BLaER1 treated with 17β-estradiol and CSF1 and Interleukin-3, amounts not matched to agents 10 nM and 100 nM (cell line): ENCODE measurements around the gene IL18.
A peak's percentile ranks its signal among the peaks of the same experiment; 100 is the strongest.
"Not testable (repeated sequence)": the region's sequence is repeated elsewhere in the genome, so short reads cannot be mapped to it uniquely, and the experiment has no call there.

Experiments used
- H3K27ac ChIP-seq, 11 experiments: shearing (Covaris generic); formaldehyde crosslinking; 2 replicates each; pipeline ENCODE4 v1.8.1; 2022
- H3K27me3 ChIP-seq, 11 experiments: shearing (Covaris generic); formaldehyde crosslinking; 2 replicates each; pipeline ENCODE4 v1.8.1; 2022
- H3K36me3 ChIP-seq, 11 experiments: shearing (Covaris generic); formaldehyde crosslinking; 2 replicates each; pipeline ENCODE4 v1.8.1; 2022
- H3K4me1 ChIP-seq, 10 experiments: shearing (Covaris generic); formaldehyde crosslinking; 2 replicates each; pipeline ENCODE4 v1.8.1; 2022
- H3K4me2 ChIP-seq, 11 experiments: shearing (Covaris generic); formaldehyde crosslinking; 2 replicates each; pipeline ENCODE4 v1.8.1; 2022
- H3K4me3 ChIP-seq, 10 experiments: shearing (Covaris generic); formaldehyde crosslinking; 2 replicates each; pipeline ENCODE4 v1.8.1; 2022
- H3K9ac ChIP-seq, 11 experiments: shearing (Covaris generic); formaldehyde crosslinking; 2 replicates each; pipeline ENCODE4 v1.8.1; 2022
- H3K9me3 ChIP-seq, 11 experiments: shearing (Covaris generic); formaldehyde crosslinking; replicated peaks in 1 of 11; 2 replicates each; pipeline ENCODE4 v1.8.1; 2022
- H4K20me1 ChIP-seq, 11 experiments: shearing (Covaris generic); formaldehyde crosslinking; 2 replicates each; pipeline ENCODE4 v1.8.1; 2022
- Cebpa-rat ChIP-seq, 11 experiments: shearing (Covaris generic); IDR thresholded peaks; 2 replicates each; pipeline ENCODE4 v1.8.1; 2022

The IL18 gene

DNA sequence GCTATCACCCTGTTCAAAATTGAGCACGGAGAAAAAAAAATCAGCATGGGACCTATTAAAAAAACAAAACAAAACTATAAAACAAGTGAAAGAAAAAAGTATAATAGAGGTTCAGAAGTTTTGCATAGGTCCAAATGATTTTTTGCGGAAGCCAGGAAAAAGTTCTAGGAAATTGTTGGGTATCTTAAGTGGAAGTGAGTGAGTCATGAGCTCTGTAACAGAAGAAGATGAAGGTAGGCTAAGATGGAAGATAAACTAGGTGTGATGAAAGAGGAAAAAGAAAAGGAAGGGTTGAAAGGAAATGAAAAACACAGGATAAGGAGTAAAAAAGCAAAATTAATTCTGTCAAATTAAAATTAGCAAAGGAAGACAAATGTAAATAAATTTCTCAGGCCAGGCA lies 49.4 kb downstream of the IL18 start:
- Histone ChIP-seq H3K9ac (no peak overlapping the region), H3K27me3 (no peaks in the 10 kb centered on the region), H4K20me1 (no peaks in the 10 kb centered on the region), H3K36me3 (peaks cover 0 to 9% (median 5%) of the 10 kb centered on the region in 11 experiments; a peak in 8 of 22 replicates), H3K9me3 (peaks cover 0 to 11% (median 4%) of the 10 kb centered on the region in 11 experiments; a peak in 7 of 22 replicates), H3K4me1 (peaks cover 0 to 42% (median 1%) of the 10 kb centered on the region in 10 experiments; a peak in 9 of 20 replicates), H3K4me2 (peak overlapping the region in 3 of 11 experiments; percentile 54 to 66 (median 59); a peak in 5 of 22 replicates), H3K4me3 (no peak overlapping the region), H3K27ac (no peak overlapping the region)
- no peak for TF ChIP-seq Cebpa-rat (IDR thresholded peaks at IDR 0.05)

DNA sequence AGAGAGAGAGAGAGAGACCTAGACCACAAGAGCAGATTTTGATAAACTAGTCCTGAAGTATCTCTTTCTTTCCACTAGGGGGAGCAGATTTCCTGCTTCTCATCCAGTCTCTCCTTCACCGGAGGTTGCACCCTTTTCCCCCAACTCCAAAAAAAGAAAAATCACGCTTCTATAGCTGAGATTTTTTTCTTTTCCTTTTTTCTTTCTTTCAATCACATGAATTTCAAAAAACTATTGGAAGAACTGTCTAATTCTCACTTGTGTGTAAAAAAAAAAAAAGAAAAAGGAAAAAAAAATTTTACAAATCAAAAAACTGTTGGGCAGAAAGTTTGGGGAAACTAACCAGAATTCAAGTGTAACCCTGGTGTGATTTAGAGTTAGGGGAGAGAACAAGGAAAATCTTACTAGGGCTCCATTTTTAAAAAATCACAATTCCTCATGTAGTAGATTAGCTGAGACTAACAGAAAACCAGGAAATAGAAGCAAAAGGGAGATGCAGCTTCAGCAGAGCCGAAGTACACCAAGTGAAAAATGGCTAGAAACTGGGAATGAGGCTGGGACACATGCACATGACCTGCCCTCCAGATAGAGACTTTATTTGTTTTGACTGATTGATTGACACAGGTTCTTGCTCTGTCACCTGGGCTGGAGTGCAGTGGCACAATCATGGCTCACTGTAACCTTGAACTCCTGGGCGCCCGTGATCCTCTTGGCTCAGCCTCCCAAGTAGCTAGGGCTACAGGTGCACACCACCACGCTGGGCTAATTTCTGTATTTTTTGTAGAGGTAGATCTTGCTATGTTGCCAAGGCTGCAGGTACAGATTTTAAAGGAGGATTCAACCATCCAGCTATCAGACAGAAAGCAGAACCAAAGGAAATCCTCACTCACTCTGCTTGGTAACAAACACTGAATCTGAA lies 50.1 kb downstream of the IL18 start:
- H3K27ac ChIP-seq: peak overlapping the region in 2 of 11 experiments; percentile 32 to 37; a peak in 2 of 22 replicates
- peak overlapping the region in 1 of 10 experiments; percentile 24; a peak in 1 of 20 replicates for H3K4me3 ChIP-seq
- peak overlapping the region in 3 of 11 experiments; percentile 54 to 66 (median 59); a peak in 6 of 22 replicates for H3K4me2 ChIP-seq
- H3K4me1 ChIP-seq: peaks cover 0 to 35% (median 0%) of the 10 kb centered on the region in 10 experiments; a peak in 8 of 20 replicates
- H3K27me3 ChIP-seq: no peaks in the 10 kb centered on the region
- no peak for TF ChIP-seq Cebpa-rat (IDR thresholded peaks at IDR 0.05)
- peaks cover 0 to 2% (median 0%) of the 10 kb centered on the region in 11 experiments; a peak in 2 of 22 replicates for H3K36me3 ChIP-seq
- peak overlapping the region in 1 of 11 experiments; percentile 38; a peak in 1 of 22 replicates for H3K9ac ChIP-seq
- no peaks in the 10 kb centered on the region for H4K20me1 ChIP-seq
- H3K9me3 ChIP-seq: peaks cover 0 to 11% (median 4%) of the 10 kb centered on the region in 11 experiments; a peak in 6 of 22 replicates

DNA sequence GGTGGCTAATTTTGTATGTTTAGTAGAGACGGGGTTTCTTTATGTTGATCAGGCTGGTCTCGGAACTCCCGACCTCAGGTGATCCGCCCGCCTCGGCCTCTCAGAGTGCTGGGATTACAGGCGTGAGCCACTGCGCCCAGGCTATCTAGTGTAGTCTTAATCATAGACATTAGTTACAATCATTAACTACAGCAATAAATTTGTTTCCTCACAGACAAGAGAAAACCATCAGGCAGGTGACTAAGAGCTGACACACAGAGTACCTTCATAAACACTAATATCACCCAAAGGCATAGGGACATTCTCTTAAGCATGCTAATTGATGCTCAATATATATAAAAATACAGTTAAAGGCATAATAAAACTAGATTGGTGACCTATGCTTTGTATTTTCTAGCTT lies 57.8 kb downstream of the IL18 start:
- H3K4me2 ChIP-seq: no peak overlapping the region
- H3K27ac ChIP-seq: no peak overlapping the region
- H3K9me3 ChIP-seq: peaks cover 0 to 8% (median 0%) of the 10 kb centered on the region in 11 experiments; a peak in 4 of 22 replicates
- no peak overlapping the region for H3K4me3 ChIP-seq
- no peak for TF ChIP-seq Cebpa-rat (IDR thresholded peaks at IDR 0.05)
- no peaks in the 10 kb centered on the region for H3K27me3 ChIP-seq
- H3K4me1 ChIP-seq: peaks cover 0 to 15% (median 0%) of the 10 kb centered on the region in 10 experiments; a peak in 6 of 20 replicates
- H3K36me3 ChIP-seq: peaks cover 0 to 15% (median 6%) of the 10 kb centered on the region in 11 experiments; a peak in 11 of 22 replicates
- H4K20me1 ChIP-seq: no peaks in the 10 kb centered on the region; a peak in 1 of 22 replicates
- H3K9ac ChIP-seq: no peak overlapping the region

DNA sequence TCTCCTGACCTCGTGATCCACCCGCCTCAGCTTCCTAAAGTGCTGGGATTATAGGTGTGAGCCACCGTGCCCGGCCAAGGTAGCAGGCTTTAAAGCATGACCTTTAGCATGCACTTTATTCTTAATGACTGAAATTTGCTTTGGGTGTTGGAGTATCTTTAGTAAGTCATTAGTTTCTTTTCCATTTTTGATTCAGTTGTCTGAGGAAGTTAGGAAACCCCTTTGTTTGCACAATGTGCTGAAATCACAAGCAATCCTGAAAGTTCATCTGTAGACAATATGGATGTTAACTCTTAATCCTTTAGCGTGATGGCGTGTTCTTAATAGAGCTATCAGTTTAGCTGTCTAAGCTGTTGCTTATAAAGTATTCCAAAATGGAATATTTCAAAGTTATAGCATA lies 60.4 kb downstream of the IL18 start:
- peaks cover 0 to 23% (median 0%) of the 10 kb centered on the region in 10 experiments; a peak in 6 of 20 replicates for H3K4me1 ChIP-seq
- no peak overlapping the region for H3K9ac ChIP-seq
- no peaks in the 10 kb centered on the region; a peak in 1 of 22 replicates for H4K20me1 ChIP-seq
- no peak overlapping the region for H3K27ac ChIP-seq
- peak overlapping the region in 3 of 11 experiments; percentile 0 to 53 (median 21); a peak in 3 of 22 replicates for H3K4me2 ChIP-seq
- no peak overlapping the region for H3K4me3 ChIP-seq
- H3K9me3 ChIP-seq: no peaks in the 10 kb centered on the region
- peaks cover 0 to 19% (median 6%) of the 10 kb centered on the region in 11 experiments; a peak in 11 of 22 replicates for H3K36me3 ChIP-seq
- no peaks in the 10 kb centered on the region for H3K27me3 ChIP-seq
- no peak for TF ChIP-seq Cebpa-rat (IDR thresholded peaks at IDR 0.05)

DNA sequence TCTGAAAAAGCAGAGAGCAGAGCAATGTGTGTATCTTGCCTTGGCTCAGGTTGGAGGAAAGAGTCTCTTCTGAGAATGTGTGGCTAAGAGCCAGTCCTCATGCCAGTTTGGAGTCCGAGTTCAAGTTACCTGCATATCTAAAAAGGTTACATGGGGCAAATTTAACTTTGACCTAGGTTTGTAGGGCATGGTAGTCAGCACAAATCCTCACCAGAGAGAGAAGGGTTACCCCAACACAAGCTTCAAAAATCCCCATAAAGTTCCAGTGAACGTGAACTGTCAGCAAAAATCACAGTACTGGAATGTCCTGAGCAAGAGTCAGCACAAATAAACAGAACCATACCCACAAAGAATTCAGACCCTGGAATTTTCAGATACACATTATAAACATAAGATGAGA lies 63.4 kb downstream of the IL18 start:
- Histone ChIP-seq H3K36me3 (peaks cover 17 to 38% (median 32%) of the 10 kb centered on the region in 11 experiments), H4K20me1 (peaks cover 0 to 17% (median 0%) of the 10 kb centered on the region in 11 experiments; a peak in 5 of 22 replicates), H3K27ac (0 out of 22 replicates have a peak overlapping the region, but pooled peaks of 1 of the 11 experiments have one; percentile 22), H3K4me2 (0 out of 22 replicates have a peak overlapping the region, but pooled peaks of 1 of the 11 experiments have one; percentile 3), H3K4me3 (no peak overlapping the region), H3K4me1 (peaks cover 0 to 23% (median 0%) of the 10 kb centered on the region in 10 experiments; a peak in 6 of 20 replicates), H3K27me3 (no peaks in the 10 kb centered on the region), H3K9me3 (no peaks in the 10 kb centered on the region), H3K9ac (no peak overlapping the region)
- TF ChIP-seq Cebpa-rat (IDR thresholded peaks at IDR 0.05): no peak

DNA sequence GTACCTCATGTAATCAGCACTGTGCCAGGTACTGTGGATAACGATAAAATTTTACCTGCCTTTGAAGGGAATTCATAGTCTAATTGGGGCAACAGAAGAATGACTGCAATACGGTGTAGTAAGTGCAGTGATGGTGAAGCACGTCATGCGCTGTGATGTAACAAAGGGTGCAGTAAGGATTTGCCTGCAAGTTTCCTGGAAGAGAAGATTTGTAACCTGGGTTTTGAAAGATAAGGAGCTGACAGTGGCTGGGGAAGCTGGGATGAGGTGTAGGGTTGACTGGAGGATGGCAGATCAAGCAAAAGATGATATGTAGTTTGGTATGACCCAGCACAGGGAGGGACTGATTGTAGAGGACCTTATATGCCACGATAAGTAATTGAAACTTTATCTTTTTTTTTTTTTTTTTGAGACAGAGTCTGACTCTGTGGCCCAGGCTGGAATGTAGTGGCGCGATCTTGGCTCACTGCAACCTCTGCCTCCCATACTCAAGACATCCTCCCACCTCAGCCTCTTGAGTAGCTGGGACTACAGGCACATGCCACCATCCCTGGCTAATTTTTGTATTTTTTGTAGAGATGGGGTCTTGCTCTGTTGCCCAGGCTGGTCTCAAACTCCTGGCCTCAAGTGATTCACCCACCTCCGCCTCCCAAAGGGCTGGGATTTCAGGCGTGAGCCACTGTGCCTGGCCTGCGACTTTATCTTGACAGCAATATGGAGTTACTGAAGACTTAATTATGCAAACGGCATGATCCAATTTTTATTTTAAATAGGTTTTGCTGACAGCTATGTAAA lies 66.0 kb downstream of the IL18 start:
- Histone ChIP-seq H3K4me3 (no peak overlapping the region), H3K4me2 (no peak overlapping the region), H3K36me3 (peaks cover 35 to 62% (median 52%) of the 10 kb centered on the region in 11 experiments), H4K20me1 (peaks cover 0 to 17% (median 0%) of the 10 kb centered on the region in 11 experiments; a peak in 6 of 22 replicates), H3K27me3 (no peaks in the 10 kb centered on the region), H3K27ac (no peak overlapping the region), H3K9me3 (no peaks in the 10 kb centered on the region), H3K4me1 (peaks cover 0 to 12% (median 0%) of the 10 kb centered on the region in 10 experiments; a peak in 4 of 20 replicates), H3K9ac (no peak overlapping the region)
- TF ChIP-seq Cebpa-rat (IDR thresholded peaks at IDR 0.05): no peak

DNA sequence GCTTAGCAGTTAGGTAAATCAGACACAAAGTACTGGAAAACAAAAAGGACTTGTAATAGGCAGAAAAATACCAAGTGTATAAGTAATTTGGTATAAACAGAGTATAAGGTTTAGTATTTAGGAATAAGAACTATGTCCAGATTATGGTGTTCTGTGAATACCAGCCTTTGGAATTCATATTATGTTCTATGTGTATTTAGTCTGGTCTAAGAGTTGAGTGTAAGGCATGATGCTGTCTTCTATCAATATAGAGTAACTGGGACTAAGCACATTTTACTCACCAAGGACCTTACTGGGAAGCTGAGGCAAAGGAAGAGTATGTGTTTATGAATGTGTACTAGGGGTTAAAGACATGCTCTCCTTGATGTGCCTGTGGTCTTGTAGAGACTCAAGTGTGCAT lies 67.7 kb downstream of the IL18 start:
- H4K20me1 ChIP-seq: peaks cover 0 to 27% (median 10%) of the 10 kb centered on the region in 11 experiments; a peak in 11 of 22 replicates
- no peak overlapping the region for H3K4me3 ChIP-seq
- H3K27me3 ChIP-seq: no peaks in the 10 kb centered on the region
- no peak overlapping the region for H3K4me2 ChIP-seq
- no peaks in the 10 kb centered on the region for H3K9me3 ChIP-seq
- no peak overlapping the region for H3K9ac ChIP-seq
- no peak for TF ChIP-seq Cebpa-rat (IDR thresholded peaks at IDR 0.05)
- peaks cover 52 to 79% (median 69%) of the 10 kb centered on the region in 11 experiments for H3K36me3 ChIP-seq
- no peak overlapping the region for H3K27ac ChIP-seq
- peaks cover 0 to 9% (median 0%) of the 10 kb centered on the region in 10 experiments; a peak in 3 of 20 replicates for H3K4me1 ChIP-seq

DNA sequence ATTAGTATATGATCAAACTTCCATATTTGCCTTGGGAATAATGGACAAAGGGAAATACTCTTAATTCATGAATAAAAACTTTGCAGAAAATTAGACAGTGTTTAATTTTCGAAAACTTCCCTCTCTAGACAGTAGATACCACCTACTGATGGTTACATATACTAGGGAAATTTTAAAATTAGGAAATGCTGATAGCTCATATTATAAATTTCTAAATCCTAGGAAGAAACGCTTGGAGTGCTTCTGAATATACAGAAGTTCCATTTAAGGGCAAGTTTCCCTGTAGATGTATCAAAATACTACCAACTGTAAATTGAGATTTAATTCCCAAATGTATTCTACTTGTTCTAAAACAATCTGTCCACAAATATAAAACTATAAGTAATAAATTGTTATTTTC lies 68.6 kb downstream of the IL18 start:
- not testable (repeated sequence) for H3K4me1 ChIP-seq, H3K4me3 ChIP-seq, H3K27ac ChIP-seq, H3K9me3 ChIP-seq, H3K27me3 ChIP-seq, H3K4me2 ChIP-seq, H3K9ac ChIP-seq
- Histone ChIP-seq H4K20me1 (peaks cover 0 to 35% (median 13%) of the 10 kb centered on the region in 11 experiments; a peak in 13 of 22 replicates), H3K36me3 (peaks cover 61 to 88% (median 78%) of the 10 kb centered on the region in 11 experiments)
